NCI-H1436 (cell line): Measurements from ENCODE around the gene UBE2G1.
A peak's percentile ranks its signal among the peaks of the same experiment; 100 is the strongest.

Experiments
- DNase-seq: peaks from one replicate; lab custom pipeline; 2025; lab: John Stamatoyannopoulos, UW

Gene UBE2G1

GRCh38 chr17:4334332-4334731, 32.1 kb downstream of the UBE2G1 start:
- DNase-seq, result no peak

GRCh38 chr17:4333041-4333440, 33.4 kb downstream of the UBE2G1 start:
- DNase-seq, result no peak

- no peak for DNase-seq
Observed at GRCh38 chr17:4332296-4332970, 34.0 kb downstream of the UBE2G1 start.

GRCh38 chr17:4331614-4332013, 34.9 kb downstream of the UBE2G1 start:
- DNase-seq, result no peak

- no peak for DNase-seq
Observed at GRCh38 chr17:4329838-4330237, 36.6 kb downstream of the UBE2G1 start.

GRCh38 chr17:4327606-4328005, 38.9 kb downstream of the UBE2G1 start:
- no peak for DNase-seq

GRCh38 chr17:4326608-4327007, 39.9 kb downstream of the UBE2G1 start:
- DNase-seq, result no peak

GRCh38 chr17:4326112-4326511, 40.4 kb downstream of the UBE2G1 start:
- DNase-seq, result no peak

GRCh38 chr17:4324463-4324862, 42.0 kb downstream of the UBE2G1 start:
- no peak for DNase-seq

GRCh38 chr17:4319221-4319620, 47.3 kb downstream of the UBE2G1 start:
- DNase-seq, result no peak

GRCh38 chr17:4318596-4318995, 47.9 kb downstream of the UBE2G1 start:
- no peak for DNase-seq

- DNase-seq, result no peak
Observed at GRCh38 chr17:4318186-4318585, 48.3 kb downstream of the UBE2G1 start.

- no peak for DNase-seq
Observed at GRCh38 chr17:4317610-4318009, 48.9 kb downstream of the UBE2G1 start.

GRCh38 chr17:4316648-4317047, 49.8 kb downstream of the UBE2G1 start:
- DNase-seq, result no peak

GRCh38 chr17:4314618-4315017, 51.9 kb downstream of the UBE2G1 start:
- DNase-seq, result no peak

- no peak for DNase-seq
Observed at GRCh38 chr17:4314179-4314578, 52.3 kb downstream of the UBE2G1 start.

GRCh38 chr17:4313221-4314114, 53.0 kb downstream of the UBE2G1 start:
- no peak for DNase-seq

GRCh38 chr17:4310354-4311060, 56.0 kb downstream of the UBE2G1 start:
- no peak for DNase-seq

GRCh38 chr17:4309897-4310296, 56.6 kb downstream of the UBE2G1 start:
- DNase-seq, result no peak

- DNase-seq, result no peak
Observed at GRCh38 chr17:4307179-4307930, 59.1 kb downstream of the UBE2G1 start.

GRCh38 chr17:4305224-4305623, 61.3 kb downstream of the UBE2G1 start:
- DNase-seq, result no peak

GRCh38 chr17:4304417-4305027, 62.0 kb downstream of the UBE2G1 start:
- DNase-seq, result peak; percentile 48
